Left ventricle myocardium inferior (tissue), 1 donor: Measurements from ENCODE around the gene GLYATL1. TPM values are rescaled to one million over a fixed set of nuclear protein-coding genes. Genes with fewer than 3 reads are reported as not detected.

ENCODE experiments used
- DNase-seq: peaks from one replicate; pipeline ENCODE4 v3.0.0-alpha.2; 2020
- H3K27ac ChIP-seq: fragments of 200-600 bp; replicated peaks from 2 replicates; pipeline ENCODE4 v1.8.0; 2021
- H3K27me3 ChIP-seq: fragments of 200-600 bp; 2 replicates; pipeline ENCODE4 v1.8.0; 2021; ENCODE audit warnings: low read depth
- H3K36me3 ChIP-seq: fragments of 200-600 bp; 2 replicates; pipeline ENCODE4 v1.8.0; 2021
- H3K4me1 ChIP-seq: fragments of 200-600 bp; 2 replicates; pipeline ENCODE4 v1.8.0; 2021
- H3K4me3 ChIP-seq: fragments of 200-600 bp; 2 replicates; pipeline ENCODE4 v1.8.0; 2021; ENCODE audit warnings: mild to moderate bottlenecking, moderate library complexity
- H3K9me3 ChIP-seq: fragments of 200-600 bp; replicated peaks from 2 replicates; pipeline ENCODE4 v1.8.0; 2021
- intact Hi-C: fragments of 100-400 bp; cut with micrococcal nuclease; formaldehyde crosslinking; loops from one replicate; pipeline ENCODE4 v1.11.0; 2022
- total RNA-seq: library from RNA; stranded (reverse); fragmentation: NEBNext Ultra II Directional; extraction: Animal tissue kit (Norgen Biotek cat#: 25700); gene quantifications from one replicate; pipeline ENCODE4 v1.2.1, GENCODE V29; 2021
- TF ChIP-seq, protein P1 (sequence below): fragments of 200-600 bp; IDR thresholded peaks from 2 replicates; pipeline ENCODE4 v1.8.0; 2021; ENCODE audit warnings: antibody characterized with exemption, mild to moderate bottlenecking, borderline replicate concordance
- donor health status: DM: no; HTN: yes; CAD: no; lungs with severe emphysema.

Gene GLYATL1
- total RNA-seq, 1 donor from 2014 or later, result not detected

DNA sequence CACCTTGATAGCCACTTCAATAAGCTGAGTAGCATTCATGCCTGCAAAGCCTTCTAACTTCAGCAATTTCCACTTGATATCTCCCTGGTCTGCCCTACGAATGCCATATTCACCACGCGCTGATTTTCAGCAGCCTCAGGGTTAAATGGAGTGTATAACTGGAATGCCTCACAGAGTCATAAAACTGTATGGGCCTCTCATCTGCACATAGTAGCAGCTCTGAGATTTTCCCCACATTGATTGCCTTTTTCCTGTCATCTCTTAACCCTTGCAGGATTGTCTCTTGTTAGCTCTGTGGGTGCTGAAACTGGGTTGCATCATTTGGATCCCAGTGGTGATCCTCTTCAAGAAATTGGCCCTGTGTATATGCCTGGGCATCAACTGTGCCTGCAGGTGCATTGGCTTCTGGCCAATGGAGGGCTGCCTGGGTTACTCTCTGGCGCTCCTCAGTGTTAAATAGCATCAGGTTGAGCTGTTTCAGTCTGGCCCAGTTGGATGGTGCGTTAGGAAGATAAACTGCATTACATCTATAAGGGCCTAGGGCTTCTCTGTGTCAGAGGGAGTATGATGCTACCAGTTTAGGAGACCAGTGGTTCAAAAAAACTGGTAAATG, 17.4 kb upstream of the GLYATL1 start:
- H3K36me3 ChIP-seq, result no peaks in the 10 kb centered on the region
- H3K27ac ChIP-seq, result no peak overlapping the region
- no peak overlapping the region for H3K4me3 ChIP-seq
- peaks cover 18% of the 10 kb centered on the region for H3K9me3 ChIP-seq
- H3K4me1 ChIP-seq, result no peaks in the 10 kb centered on the region
- intact Hi-C loops, result no loop called here
- DNase-seq, result no peak
- peaks cover 14% of the 10 kb centered on the region for H3K27me3 ChIP-seq
- TF ChIP-seq, protein P1, sequence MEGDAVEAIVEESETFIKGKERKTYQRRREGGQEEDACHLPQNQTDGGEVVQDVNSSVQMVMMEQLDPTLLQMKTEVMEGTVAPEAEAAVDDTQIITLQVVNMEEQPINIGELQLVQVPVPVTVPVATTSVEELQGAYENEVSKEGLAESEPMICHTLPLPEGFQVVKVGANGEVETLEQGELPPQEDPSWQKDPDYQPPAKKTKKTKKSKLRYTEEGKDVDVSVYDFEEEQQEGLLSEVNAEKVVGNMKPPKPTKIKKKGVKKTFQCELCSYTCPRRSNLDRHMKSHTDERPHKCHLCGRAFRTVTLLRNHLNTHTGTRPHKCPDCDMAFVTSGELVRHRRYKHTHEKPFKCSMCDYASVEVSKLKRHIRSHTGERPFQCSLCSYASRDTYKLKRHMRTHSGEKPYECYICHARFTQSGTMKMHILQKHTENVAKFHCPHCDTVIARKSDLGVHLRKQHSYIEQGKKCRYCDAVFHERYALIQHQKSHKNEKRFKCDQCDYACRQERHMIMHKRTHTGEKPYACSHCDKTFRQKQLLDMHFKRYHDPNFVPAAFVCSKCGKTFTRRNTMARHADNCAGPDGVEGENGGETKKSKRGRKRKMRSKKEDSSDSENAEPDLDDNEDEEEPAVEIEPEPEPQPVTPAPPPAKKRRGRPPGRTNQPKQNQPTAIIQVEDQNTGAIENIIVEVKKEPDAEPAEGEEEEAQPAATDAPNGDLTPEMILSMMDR, result no peak

DNA sequence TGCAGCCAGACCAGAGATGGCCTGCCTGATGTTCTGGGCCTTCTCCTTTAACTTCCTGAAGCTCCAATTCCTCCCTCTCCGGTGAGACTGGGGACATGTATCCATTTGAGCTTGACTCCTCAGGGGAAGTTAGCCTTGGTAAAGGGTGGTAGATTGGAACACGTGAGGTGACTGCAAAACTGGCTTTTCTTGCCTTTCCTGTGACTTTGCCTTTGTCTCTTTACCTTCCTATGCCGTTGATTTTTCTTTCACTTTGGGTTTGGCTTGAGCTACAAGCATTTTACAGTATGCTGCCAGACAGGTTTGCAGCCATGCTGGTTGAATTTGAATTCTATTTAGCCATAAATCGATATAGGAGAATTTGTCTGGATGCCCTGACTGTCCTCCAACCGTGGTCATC, 16.8 kb upstream of the GLYATL1 start:
- H3K27me3 ChIP-seq, result peaks cover 19% of the 10 kb centered on the region
- H3K4me1 ChIP-seq, result no peaks in the 10 kb centered on the region
- no peak overlapping the region for H3K27ac ChIP-seq
- H3K9me3 ChIP-seq, result peaks cover 13% of the 10 kb centered on the region
- DNase-seq, result no peak
- H3K36me3 ChIP-seq, result no peaks in the 10 kb centered on the region
- no peak overlapping the region for H3K4me3 ChIP-seq
- TF ChIP-seq, protein P1, result no peak
- intact Hi-C loops, result no loop called here

DNA sequence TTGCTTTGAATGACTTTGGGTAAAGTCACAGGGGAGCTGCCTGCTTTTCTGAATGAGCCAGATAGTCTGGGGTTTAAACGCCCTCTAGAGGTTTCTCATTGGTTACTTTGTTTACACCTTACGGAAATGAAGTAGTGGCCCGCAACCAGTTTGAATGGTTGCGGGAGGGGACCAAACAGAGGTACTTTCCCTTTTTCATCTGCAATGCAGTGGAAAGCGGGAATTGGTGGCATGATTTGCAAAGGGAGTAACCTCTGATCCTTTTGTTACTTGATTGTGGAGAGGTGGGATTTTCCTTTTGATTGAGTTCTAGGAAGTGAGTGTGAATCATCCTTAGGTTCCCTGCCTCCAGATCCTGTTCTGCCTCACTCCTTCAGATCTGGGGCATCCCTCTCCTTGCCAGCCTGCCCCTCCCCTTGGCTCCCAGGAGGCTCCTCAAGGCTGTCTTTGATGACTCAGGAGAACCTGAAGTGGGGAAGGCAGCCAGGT, 15.9 kb upstream of the GLYATL1 start:
- no peak for DNase-seq
- H3K4me1 ChIP-seq, result no peaks in the 10 kb centered on the region
- no peak overlapping the region for H3K27ac ChIP-seq
- H3K27me3 ChIP-seq, result peaks cover 28% of the 10 kb centered on the region
- TF ChIP-seq, protein P1, result peak; percentile 34
- H3K36me3 ChIP-seq, result no peaks in the 10 kb centered on the region
- H3K4me3 ChIP-seq, result no peak overlapping the region
- H3K9me3 ChIP-seq, result peaks cover 4% of the 10 kb centered on the region
- intact Hi-C loops, result no loop called here

DNA sequence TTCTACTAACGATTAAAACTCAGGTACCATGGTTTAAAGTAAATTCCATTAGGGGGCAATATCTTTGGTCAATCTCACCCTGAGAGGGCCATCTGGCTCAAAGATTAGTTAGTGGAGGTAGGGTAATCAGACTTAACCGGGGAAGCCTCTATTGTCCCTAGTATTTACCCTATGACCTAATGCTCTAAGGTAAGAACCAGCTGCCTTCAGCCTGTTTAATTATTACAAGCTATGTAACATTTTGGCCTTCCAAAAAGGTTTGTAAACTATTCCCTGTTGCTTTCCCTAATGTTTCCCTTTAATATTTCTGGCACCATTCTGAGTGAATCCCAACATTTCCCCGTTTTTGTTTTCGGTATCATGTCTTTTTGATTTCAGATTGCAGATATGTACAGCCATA, 15.1 kb upstream of the GLYATL1 start:
- no peaks in the 10 kb centered on the region for H3K9me3 ChIP-seq
- H3K4me1 ChIP-seq, result no peaks in the 10 kb centered on the region
- no peaks in the 10 kb centered on the region for H3K36me3 ChIP-seq
- TF ChIP-seq, protein P1, result no peak
- intact Hi-C loops, result no loop called here
- no peak for DNase-seq
- peaks cover 37% of the 10 kb centered on the region for H3K27me3 ChIP-seq
- no peak overlapping the region for H3K4me3 ChIP-seq
- no peak overlapping the region for H3K27ac ChIP-seq

DNA sequence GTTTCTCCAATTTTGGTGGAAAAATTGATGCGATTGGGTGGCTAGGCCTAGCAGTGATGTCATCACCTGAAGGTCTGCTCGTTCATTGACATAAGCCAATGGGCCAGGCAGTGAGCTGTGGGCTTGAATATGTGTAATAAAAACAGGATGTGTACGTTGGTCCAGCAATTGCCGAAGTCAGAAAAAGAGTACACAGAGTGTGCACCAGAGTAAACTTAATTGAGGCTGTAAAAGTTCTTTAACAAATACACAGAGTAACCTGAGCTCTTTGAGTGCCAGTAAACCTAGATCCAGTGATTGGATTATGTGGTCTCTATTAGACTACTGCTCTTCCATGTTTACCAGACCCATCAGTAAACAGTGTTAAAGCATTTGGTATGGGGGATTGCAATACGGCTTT, 13.0 kb upstream of the GLYATL1 start:
- TF ChIP-seq, protein P1, result no peak
- no peaks in the 10 kb centered on the region for H3K36me3 ChIP-seq
- H3K27ac ChIP-seq, result no peak overlapping the region
- no peak overlapping the region for H3K4me3 ChIP-seq
- intact Hi-C loops, result no loop called here
- H3K4me1 ChIP-seq, result no peaks in the 10 kb centered on the region
- no peak for DNase-seq
- no peaks in the 10 kb centered on the region for H3K9me3 ChIP-seq
- H3K27me3 ChIP-seq, result peaks cover 57% of the 10 kb centered on the region
